Fibroblast of lung (primary cell): ENCODE measurements around the gene TMEM143. TPM values are rescaled to one million over a fixed set of nuclear protein-coding genes. Genes with fewer than 3 reads are reported as not detected.

ENCODE experiments used
- DNase-seq, 2 donors: peaks; one replicate each; pipeline versions ENCODE4 v3.0.0 to v3.0.0-alpha.2; 2010; ENCODE audit warnings: low read depth in 2 of 2
- H2AFZ ChIP-seq: 2 replicates; pipeline ENCODE4 v1.5.1; 2012; ENCODE audit warnings: low read length, control low read depth, inconsistent platforms
- H3K27ac ChIP-seq: 2 replicates; pipeline ENCODE4 v1.5.1; 2011; ENCODE audit warnings: low read length, control low read depth; ENCODE audit not compliant: insufficient read depth
- H3K27me3 ChIP-seq: 2 replicates; pipeline ENCODE4 v1.5.1; 2011; ENCODE audit warnings: mild to moderate bottlenecking, low read length; ENCODE audit not compliant: control insufficient read depth, insufficient read depth
- H3K36me3 ChIP-seq: 2 replicates; pipeline ENCODE4 v1.5.1; 2011; ENCODE audit warnings: low read length; ENCODE audit not compliant: control insufficient read depth, insufficient read depth
- H3K4me1 ChIP-seq: 2 replicates; pipeline ENCODE4 v1.5.1; 2011; ENCODE audit warnings: low read length; ENCODE audit not compliant: control insufficient read depth, insufficient read depth; ENCODE audit errors: extremely low read depth
- H3K4me2 ChIP-seq: 2 replicates; pipeline ENCODE4 v1.5.1; 2011; ENCODE audit warnings: low read length, control low read depth; ENCODE audit not compliant: insufficient read depth; ENCODE audit errors: extremely low read depth
- H3K4me3 ChIP-seq, 4 experiments: fragments of 200-600 bp in 1 of 4; sonication (generic) in 1 of 4; replicated peaks in 1 of 4; 2 replicates each; pipeline ENCODE4 v1.5.1; 2011 to 2016; ENCODE audit warnings: low read length in 4 of 4, low read depth in 3 of 4, mild to moderate bottlenecking in 3 of 4, control low read depth in 2 of 4, inconsistent platforms in 1 of 4, mixed read lengths in 1 of 4; ENCODE audit not compliant: insufficient read depth in 1 of 4; ENCODE audit errors: control extremely low read depth in 1 of 4
- H3K79me2 ChIP-seq: 2 replicates; pipeline ENCODE4 v1.5.1; 2012; ENCODE audit warnings: mild to moderate bottlenecking, low read length, inconsistent platforms; ENCODE audit not compliant: control insufficient read depth, insufficient read depth
- H3K9ac ChIP-seq: 2 replicates; pipeline ENCODE4 v1.5.1; 2011; ENCODE audit warnings: mild to moderate bottlenecking, low read length, control low read depth; ENCODE audit not compliant: insufficient read depth
- H3K9me3 ChIP-seq: 2 replicates; pipeline ENCODE4 v1.5.1; 2012; ENCODE audit warnings: low read depth, low read length; ENCODE audit not compliant: control insufficient read depth, insufficient read depth
- H4K20me1 ChIP-seq: 2 replicates; pipeline ENCODE4 v1.5.1; 2011; ENCODE audit warnings: low read length; ENCODE audit not compliant: control insufficient read depth, insufficient read depth; ENCODE audit errors: extremely low read depth
- EZH2 ChIP-seq: IDR thresholded peaks from 2 replicates; pipeline ENCODE4 v1.5.1; 2012; ENCODE audit warnings: low read length, control low read depth, mild to moderate bottlenecking; ENCODE audit errors: missing control alignments
- polyA plus RNA-seq, 2 donors: library from polyadenylated mRNA; depleted of rRNA in 1 of 2; stranded (reverse) in 1 of 2; unstranded in 1 of 2; fragments of >200 nt; gene quantifications; 2 replicates each; pipeline ENCODE4 v1.2.1, GENCODE V29; 2011 to 2012; ENCODE audit warnings: missing spikeins in 1 of 2
- total RNA-seq: library from RNA; depleted of rRNA; stranded (reverse); fragments of >200 nt; gene quantifications from 2 replicates; pipeline ENCODE4 v1.2.1, GENCODE V29; 2014
- TF ChIP-seq, protein P1 (sequence below), 2 donors: IDR thresholded peaks in 1 of 2; conservative IDR thresholded peaks in 1 of 2; 1 replicate in 1 of 2; 2 replicates in 1 of 2; pipeline ENCODE4 v1.5.1; 2011 to 2012; ENCODE audit warnings: low read length in 2 of 2, control low read depth in 1 of 2, inconsistent platforms in 1 of 2, low read depth in 1 of 2, mild to moderate bottlenecking in 1 of 2

Gene TMEM143
- total and polyA plus RNA-seq, 2 donors (not counting 1 experiment from before 2014, with no cell fraction given): 4.0 to 8.3 TPM

DNA sequence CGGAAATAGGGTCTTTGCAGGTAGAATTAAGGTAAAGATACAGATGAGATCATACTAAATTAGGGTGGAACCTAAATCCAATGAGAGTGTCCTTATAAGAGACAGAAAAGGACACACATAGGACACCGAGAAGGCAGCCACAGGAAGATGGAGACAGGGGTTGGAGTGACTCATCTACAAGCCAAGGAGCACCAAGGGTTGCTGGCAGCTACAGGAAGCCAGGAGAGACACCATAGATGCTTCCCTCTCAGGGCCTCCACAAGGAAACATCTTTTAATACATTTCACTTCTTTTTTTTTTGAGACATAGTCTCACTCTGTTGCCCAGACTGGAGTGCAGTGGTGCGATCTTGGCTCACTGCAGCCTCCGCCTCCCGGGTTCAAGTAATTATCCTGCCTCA is 10.1 kb downstream of the TMEM143 start:
- peak in 1 of 2 donors; percentile 18 for DNase-seq
- Histone ChIP-seq H3K9ac (no peak overlapping the region), H3K4me2 (no peak overlapping the region), H3K36me3 (no peaks in the 10 kb centered on the region), H3K4me3 (no peak overlapping the region), H3K4me1 (no peaks in the 10 kb centered on the region), H3K27ac (no peak overlapping the region), H4K20me1 (no peaks in the 10 kb centered on the region), H3K9me3 (no peaks in the 10 kb centered on the region), H2AFZ (no peak overlapping the region), H3K27me3 (no peaks in the 10 kb centered on the region), H3K79me2 (no peaks in the 10 kb centered on the region)
- no peak for TF ChIP-seq EZH2
- TF ChIP-seq, protein P1, sequence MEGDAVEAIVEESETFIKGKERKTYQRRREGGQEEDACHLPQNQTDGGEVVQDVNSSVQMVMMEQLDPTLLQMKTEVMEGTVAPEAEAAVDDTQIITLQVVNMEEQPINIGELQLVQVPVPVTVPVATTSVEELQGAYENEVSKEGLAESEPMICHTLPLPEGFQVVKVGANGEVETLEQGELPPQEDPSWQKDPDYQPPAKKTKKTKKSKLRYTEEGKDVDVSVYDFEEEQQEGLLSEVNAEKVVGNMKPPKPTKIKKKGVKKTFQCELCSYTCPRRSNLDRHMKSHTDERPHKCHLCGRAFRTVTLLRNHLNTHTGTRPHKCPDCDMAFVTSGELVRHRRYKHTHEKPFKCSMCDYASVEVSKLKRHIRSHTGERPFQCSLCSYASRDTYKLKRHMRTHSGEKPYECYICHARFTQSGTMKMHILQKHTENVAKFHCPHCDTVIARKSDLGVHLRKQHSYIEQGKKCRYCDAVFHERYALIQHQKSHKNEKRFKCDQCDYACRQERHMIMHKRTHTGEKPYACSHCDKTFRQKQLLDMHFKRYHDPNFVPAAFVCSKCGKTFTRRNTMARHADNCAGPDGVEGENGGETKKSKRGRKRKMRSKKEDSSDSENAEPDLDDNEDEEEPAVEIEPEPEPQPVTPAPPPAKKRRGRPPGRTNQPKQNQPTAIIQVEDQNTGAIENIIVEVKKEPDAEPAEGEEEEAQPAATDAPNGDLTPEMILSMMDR (conservative IDR thresholded peaks at IDR 0.05 in 1 of 2, IDR thresholded peaks at IDR 0.05 in 1 of 2; ENCODE audit: low read depth in 1 of 2, low read length in 2 of 2): no peak

DNA sequence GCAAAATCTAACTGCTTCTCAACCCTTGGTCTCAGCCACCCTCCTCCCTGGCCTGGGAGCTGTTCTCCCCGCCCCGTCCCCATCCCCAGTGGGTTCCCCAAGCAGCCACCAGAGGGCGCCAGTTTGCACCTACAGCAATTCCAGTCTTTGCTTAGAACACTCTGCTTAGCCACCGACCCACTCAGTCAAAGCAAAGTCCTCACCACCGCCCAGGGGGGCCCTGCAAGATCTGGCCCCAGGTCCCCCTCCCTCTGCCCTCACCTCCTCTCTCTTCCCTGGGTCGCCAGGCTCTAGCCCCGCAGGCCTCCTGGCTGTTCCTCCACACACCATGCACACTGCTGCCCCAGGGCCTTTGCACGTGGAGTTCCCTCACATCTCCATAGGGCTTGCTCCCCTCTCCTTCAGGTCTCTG is 12.4 kb downstream of the TMEM143 start:
- Histone ChIP-seq H3K9me3 (no peaks in the 10 kb centered on the region), H3K27me3 (no peaks in the 10 kb centered on the region), H3K27ac (no peak overlapping the region), H3K4me3 (no peak overlapping the region), H2AFZ (no peak overlapping the region), H3K4me1 (no peaks in the 10 kb centered on the region), H3K36me3 (no peaks in the 10 kb centered on the region), H4K20me1 (no peaks in the 10 kb centered on the region), H3K79me2 (no peaks in the 10 kb centered on the region), H3K4me2 (no peak overlapping the region), H3K9ac (no peak overlapping the region)
- DNase-seq: peak; percentile 26 to 49
- TF ChIP-seq, protein P1 (conservative IDR thresholded peaks at IDR 0.05 in 1 of 2, IDR thresholded peaks at IDR 0.05 in 1 of 2; ENCODE audit: low read depth in 1 of 2, low read length in 2 of 2): peak; percentile 54 to 72
- TF ChIP-seq EZH2: no peak

DNA sequence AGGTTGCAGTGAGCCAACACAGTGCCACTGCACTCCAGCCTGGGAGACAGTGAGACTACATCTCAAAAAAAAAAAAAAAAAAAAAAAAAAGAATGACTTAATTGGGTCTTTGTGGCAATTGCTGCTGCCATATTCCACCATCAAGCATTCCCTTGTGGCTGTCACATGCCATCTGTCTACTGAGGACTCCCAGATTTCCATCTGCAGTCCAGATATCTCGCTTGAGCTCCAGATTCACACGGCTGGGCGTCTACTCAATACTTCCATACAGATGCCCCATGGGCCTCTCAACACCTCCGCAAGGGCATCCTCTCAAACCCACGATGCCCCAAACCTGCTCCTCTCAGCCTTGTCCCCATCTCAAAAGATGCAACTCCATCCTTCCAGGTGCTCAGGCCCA is 12.9 kb downstream of the TMEM143 start:
- Histone ChIP-seq H3K9ac (no peak overlapping the region), H3K4me1 (no peaks in the 10 kb centered on the region), H3K4me2 (no peak overlapping the region), H4K20me1 (no peaks in the 10 kb centered on the region), H2AFZ (no peak overlapping the region), H3K79me2 (no peaks in the 10 kb centered on the region), H3K36me3 (no peaks in the 10 kb centered on the region), H3K4me3 (no peak overlapping the region), H3K9me3 (no peaks in the 10 kb centered on the region), H3K27ac (no peak overlapping the region), H3K27me3 (no peaks in the 10 kb centered on the region)
- TF ChIP-seq EZH2: no peak
- TF ChIP-seq, protein P1 (conservative IDR thresholded peaks at IDR 0.05 in 1 of 2, IDR thresholded peaks at IDR 0.05 in 1 of 2; ENCODE audit: low read depth in 1 of 2, low read length in 2 of 2): no peak
- DNase-seq: no peak
